Measurements from ENCODE around the gene NOD2.

Gene NOD2

DNA sequence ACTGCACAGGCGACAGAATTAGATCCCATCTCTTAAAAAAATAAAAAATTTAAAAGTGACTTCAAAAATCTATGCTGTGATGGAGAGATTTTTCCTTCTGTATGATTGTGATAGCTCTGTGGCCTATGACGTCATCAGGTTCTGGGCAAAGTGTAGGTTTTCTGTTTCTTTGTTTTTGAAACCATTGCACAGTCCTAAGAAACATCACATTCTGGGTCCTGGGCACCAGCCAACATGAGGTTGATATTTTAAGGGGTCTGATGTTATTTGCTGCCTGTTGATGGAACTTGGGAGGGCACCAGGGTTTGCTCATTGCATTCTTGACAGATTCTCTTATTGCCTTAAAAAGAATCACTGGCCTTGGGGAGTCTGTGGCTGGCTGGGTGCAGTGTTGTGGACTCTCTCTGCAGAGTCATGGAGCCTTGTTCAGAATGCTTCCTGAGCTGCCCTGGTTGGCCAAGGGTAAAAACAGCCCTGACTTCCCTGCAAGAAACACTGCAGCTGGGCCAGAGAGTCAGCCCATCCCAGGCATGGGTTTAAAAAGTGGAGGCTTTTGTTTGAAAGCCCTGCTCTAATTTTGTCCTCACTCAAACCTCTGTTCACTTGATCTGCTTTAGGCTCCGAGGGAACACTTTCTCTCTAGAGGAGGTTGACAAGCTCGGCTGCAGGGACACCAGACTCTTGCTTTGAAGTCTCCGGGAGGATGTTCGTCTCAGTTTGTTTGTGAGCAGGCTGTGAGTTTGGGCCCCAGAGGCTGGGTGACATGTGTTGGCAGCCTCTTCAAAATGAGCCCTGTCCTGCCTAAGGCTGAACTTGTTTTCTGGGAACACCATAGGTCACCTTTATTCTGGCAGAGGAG is 38.0 kb downstream of the NOD2 start:
- Mint-ChIP-seq H3K4me3 (no peak overlapping the region), H3K36me3 (ENCODE audit: low read depth) (peaks cover 21% of the 10 kb centered on the region), H3K9me3 (no peaks in the 10 kb centered on the region), H3K27me3 (ENCODE audit: low read depth) (no peaks in the 10 kb centered on the region), H3K27ac (peak overlapping the region; percentile 73), H3K4me1 (ENCODE audit: low read depth) (peaks cover 22% of the 10 kb centered on the region)

GRCh38 chr16:50731989-50732832 is 38.8 kb downstream of the NOD2 start:
- peaks cover 24% of the 10 kb centered on the region for H3K4me1 Mint-ChIP-seq (ENCODE audit: low read depth)
- peaks cover 23% of the 10 kb centered on the region for H3K36me3 Mint-ChIP-seq (ENCODE audit: low read depth)
- peak overlapping the region; percentile 73 for H3K27ac Mint-ChIP-seq
- peak overlapping the region; percentile 25 for H3K4me3 Mint-ChIP-seq
- no peaks in the 10 kb centered on the region for H3K27me3 Mint-ChIP-seq (ENCODE audit: low read depth)
- H3K9me3 Mint-ChIP-seq: no peaks in the 10 kb centered on the region

- Mint-ChIP-seq H3K9me3 (no peaks in the 10 kb centered on the region), H3K4me1 (ENCODE audit: low read depth) (peaks cover 26% of the 10 kb centered on the region), H3K27me3 (ENCODE audit: low read depth) (no peaks in the 10 kb centered on the region), H3K27ac (no peak overlapping the region), H3K36me3 (ENCODE audit: low read depth) (peaks cover 23% of the 10 kb centered on the region), H3K4me3 (no peak overlapping the region)
Measured at GRCh38 chr16:50733468-50733867, 40.1 kb downstream of the NOD2 start.

DNA sequence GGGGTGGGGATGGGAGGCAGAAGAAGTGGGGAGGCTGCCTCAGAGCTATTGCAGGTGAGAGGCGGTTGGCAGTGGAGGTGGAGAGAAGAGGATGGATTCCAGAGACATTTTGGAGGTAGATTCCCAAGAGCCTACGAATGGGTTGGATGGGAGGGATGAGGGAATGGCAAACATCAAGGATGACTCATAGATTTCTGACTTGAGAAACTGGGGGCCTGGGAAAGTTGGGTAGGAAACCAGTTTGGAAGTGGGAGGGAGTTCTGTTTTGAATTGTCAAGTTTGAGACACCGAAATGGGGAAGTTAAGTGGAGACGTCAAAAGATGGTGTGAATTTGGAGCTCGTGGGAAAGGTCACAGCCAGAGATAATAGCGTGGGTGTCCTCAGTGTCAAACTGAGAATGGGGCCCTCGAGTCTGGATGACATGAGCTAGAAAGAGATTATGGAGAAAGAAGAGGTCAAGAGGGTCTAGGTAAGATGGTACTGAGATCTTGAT is 42.3 kb downstream of the NOD2 start:
- no peaks in the 10 kb centered on the region for H3K9me3 Mint-ChIP-seq
- H3K4me1 Mint-ChIP-seq (ENCODE audit: low read depth): peaks cover 31% of the 10 kb centered on the region
- H3K36me3 Mint-ChIP-seq (ENCODE audit: low read depth): peaks cover 30% of the 10 kb centered on the region
- H3K4me3 Mint-ChIP-seq: no peak overlapping the region
- no peak overlapping the region for H3K27ac Mint-ChIP-seq
- H3K27me3 Mint-ChIP-seq (ENCODE audit: low read depth): no peaks in the 10 kb centered on the region

- Mint-ChIP-seq H3K9me3 (no peaks in the 10 kb centered on the region), H3K4me3 (no peak overlapping the region), H3K4me1 (ENCODE audit: low read depth) (peaks cover 35% of the 10 kb centered on the region), H3K27ac (no peak overlapping the region), H3K27me3 (ENCODE audit: low read depth) (no peaks in the 10 kb centered on the region), H3K36me3 (ENCODE audit: low read depth) (peaks cover 30% of the 10 kb centered on the region)
Measured at GRCh38 chr16:50736448-50736847, 43.0 kb downstream of the NOD2 start.

DNA sequence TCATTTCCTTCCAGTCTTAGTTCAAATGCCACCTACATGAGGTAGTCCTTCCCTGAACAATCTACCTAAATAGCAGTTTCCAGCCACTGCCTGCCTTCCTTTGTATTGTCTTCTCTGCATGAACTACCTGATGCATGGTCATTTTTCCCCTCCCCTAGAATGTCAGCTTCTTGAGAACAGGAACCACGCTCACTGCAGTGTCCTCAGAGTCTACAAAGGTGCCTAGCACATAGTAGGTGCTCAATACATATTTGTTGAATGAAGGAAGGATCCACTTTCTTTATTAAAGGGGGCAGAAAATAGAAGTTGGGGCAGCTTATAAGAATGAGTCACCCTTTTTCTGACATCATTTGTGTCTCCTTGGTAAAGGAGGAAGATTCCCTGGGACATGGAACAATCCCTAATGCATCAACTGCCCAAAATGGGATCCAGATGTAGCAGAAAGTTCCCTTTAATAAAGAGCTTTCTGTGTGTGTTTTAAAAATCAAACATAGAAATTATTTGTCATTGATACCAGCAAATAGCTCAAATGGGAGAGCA is 44.1 kb downstream of the NOD2 start:
- Mint-ChIP-seq H3K4me1 (ENCODE audit: low read depth) (peaks cover 29% of the 10 kb centered on the region), H3K4me3 (no peak overlapping the region), H3K36me3 (ENCODE audit: low read depth) (peaks cover 26% of the 10 kb centered on the region), H3K27ac (no peak overlapping the region), H3K27me3 (ENCODE audit: low read depth) (no peaks in the 10 kb centered on the region), H3K9me3 (no peaks in the 10 kb centered on the region)

DNA sequence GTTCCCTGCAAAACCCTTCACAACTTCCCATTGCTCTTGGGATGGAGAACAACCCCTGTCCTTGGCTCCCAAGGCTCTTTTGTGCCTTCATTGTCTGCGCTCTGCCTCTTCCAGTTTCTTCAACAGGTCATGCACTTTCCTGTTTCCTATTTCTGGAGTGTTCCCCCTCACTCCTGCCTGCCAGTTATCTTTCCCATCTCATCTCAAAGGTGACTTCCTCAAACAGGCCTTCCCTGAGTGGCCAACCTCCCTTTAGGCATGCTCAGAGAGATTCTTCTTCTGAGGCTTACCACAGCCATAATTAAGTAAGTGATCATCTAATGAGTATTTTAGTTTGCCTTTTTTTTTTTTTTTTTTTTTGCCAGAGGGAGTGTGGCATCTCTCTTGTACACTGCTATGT is 45.6 kb downstream of the NOD2 start:
- H3K9me3 Mint-ChIP-seq: no peaks in the 10 kb centered on the region
- no peak overlapping the region for H3K4me3 Mint-ChIP-seq
- peak overlapping the region; percentile 39 for H3K27ac Mint-ChIP-seq
- H3K4me1 Mint-ChIP-seq (ENCODE audit: low read depth): peaks cover 32% of the 10 kb centered on the region
- H3K36me3 Mint-ChIP-seq (ENCODE audit: low read depth): peaks cover 31% of the 10 kb centered on the region
- H3K27me3 Mint-ChIP-seq (ENCODE audit: low read depth): no peaks in the 10 kb centered on the region

- Mint-ChIP-seq H3K4me3 (peak overlapping the region; percentile 86), H3K27ac (peak overlapping the region; percentile 99), H3K4me1 (ENCODE audit: low read depth) (peaks cover 40% of the 10 kb centered on the region), H3K36me3 (ENCODE audit: low read depth) (peaks cover 39% of the 10 kb centered on the region), H3K9me3 (no peaks in the 10 kb centered on the region), H3K27me3 (ENCODE audit: low read depth) (no peaks in the 10 kb centered on the region)
Measured at GRCh38 chr16:50740736-50741135, 47.3 kb downstream of the NOD2 start.

- Mint-ChIP-seq H3K4me1 (ENCODE audit: low read depth) (peaks cover 39% of the 10 kb centered on the region), H3K9me3 (no peaks in the 10 kb centered on the region), H3K36me3 (ENCODE audit: low read depth) (peaks cover 41% of the 10 kb centered on the region)
Measured at GRCh38 chr16:50741225-50741780, 47.9 kb downstream of the NOD2 start.

GRCh38 chr16:50741781-50742575 is 48.6 kb downstream of the NOD2 start, which contains the start of gene CYLD:
Gene CYLD (plus strand): TSS chr16:50742086. CDS start chr16:50749699, 7,613 bp downstream.
- no peaks in the 10 kb centered on the region for H3K9me3 Mint-ChIP-seq
- peak within 1 kb of the TSS; percentile 99 for H3K27ac Mint-ChIP-seq
- no peaks in the 10 kb centered on the region for H3K27me3 Mint-ChIP-seq (ENCODE audit: low read depth)
- H3K4me1 Mint-ChIP-seq (ENCODE audit: low read depth): peaks cover 40% of the 10 kb centered on the region
- H3K4me3 Mint-ChIP-seq: peak within 1 kb of the TSS; percentile 87
- peaks cover 39% of the 10 kb centered on the region for H3K36me3 Mint-ChIP-seq (ENCODE audit: low read depth)

More at GRCh38 chr16:50741225-50741780, 47.9 kb downstream of the NOD2 start:
- peak overlapping the region; percentile 86 for H3K4me3 Mint-ChIP-seq
- peak overlapping the region; percentile 99 for H3K27ac Mint-ChIP-seq
- H3K27me3 Mint-ChIP-seq (ENCODE audit: low read depth): no peaks in the 10 kb centered on the region

GRCh38 chr16:50742576-50743200 is 49.3 kb downstream of the NOD2 start:
- peaks cover 44% of the 10 kb centered on the region for H3K36me3 Mint-ChIP-seq (ENCODE audit: low read depth)
- H3K4me1 Mint-ChIP-seq (ENCODE audit: low read depth): peaks cover 42% of the 10 kb centered on the region
- peak overlapping the region; percentile 87 for H3K4me3 Mint-ChIP-seq
- H3K27me3 Mint-ChIP-seq (ENCODE audit: low read depth): no peaks in the 10 kb centered on the region
- H3K27ac Mint-ChIP-seq: peak overlapping the region; percentile 76
- H3K9me3 Mint-ChIP-seq: no peaks in the 10 kb centered on the region

DNA sequence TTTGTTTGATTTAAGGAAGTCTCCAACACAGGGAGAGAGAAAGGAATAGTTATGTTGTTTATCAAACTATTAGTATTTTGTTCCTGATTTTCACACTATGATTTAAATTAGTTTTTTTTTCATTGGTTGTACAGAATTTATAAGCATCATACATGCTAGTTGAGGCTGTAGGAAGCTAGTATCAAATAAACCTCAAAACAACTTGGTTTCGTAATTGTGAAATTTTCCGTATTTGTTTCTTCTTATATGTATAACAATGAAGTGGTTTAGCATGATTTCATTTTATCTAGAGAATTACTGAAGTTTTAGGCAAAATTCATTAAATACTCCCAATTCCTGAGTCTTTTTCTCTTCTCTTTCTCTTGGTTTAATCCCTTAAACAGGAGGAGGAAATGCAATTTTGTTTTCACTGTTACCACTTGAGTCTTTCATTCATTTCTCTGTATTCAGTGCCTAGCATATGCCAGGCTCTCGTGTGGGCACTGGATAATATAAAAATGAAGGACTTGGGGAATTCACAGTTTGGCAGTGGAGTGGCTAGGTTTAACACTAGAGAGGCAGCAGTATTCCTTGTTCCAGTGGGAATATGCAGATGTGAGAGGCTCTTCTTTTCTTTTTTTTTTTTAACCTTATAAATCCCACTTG is 50.3 kb downstream of the NOD2 start:
- H3K4me1 Mint-ChIP-seq (ENCODE audit: low read depth): peaks cover 44% of the 10 kb centered on the region
- no peaks in the 10 kb centered on the region for H3K9me3 Mint-ChIP-seq
- peaks cover 44% of the 10 kb centered on the region for H3K36me3 Mint-ChIP-seq (ENCODE audit: low read depth)
- H3K27me3 Mint-ChIP-seq (ENCODE audit: low read depth): no peaks in the 10 kb centered on the region
- peak overlapping the region; percentile 87 for H3K4me3 Mint-ChIP-seq
- H3K27ac Mint-ChIP-seq: peak overlapping the region; percentile 76

GRCh38 chr16:50744881-50745280 is 51.5 kb downstream of the NOD2 start:
- peaks cover 47% of the 10 kb centered on the region for H3K4me1 Mint-ChIP-seq (ENCODE audit: low read depth)
- H3K4me3 Mint-ChIP-seq: peak overlapping the region; percentile 87
- H3K9me3 Mint-ChIP-seq: no peaks in the 10 kb centered on the region
- peak overlapping the region; percentile 76 for H3K27ac Mint-ChIP-seq
- no peaks in the 10 kb centered on the region for H3K27me3 Mint-ChIP-seq (ENCODE audit: low read depth)
- H3K36me3 Mint-ChIP-seq (ENCODE audit: low read depth): peaks cover 47% of the 10 kb centered on the region

All from T-helper 1 cell treated with Interleukin-12 subunit alpha and Interleukin-12 subunit beta and Interleukin-4 antibody, amounts not matched to agents 30 μg/mL and 1 μg/mL, for 36 hours (primary cell).